WTC11 (cell line): ENCODE results near the gene PKLR. TPM values are rescaled to one million over a fixed set of nuclear protein-coding genes. Genes with fewer than 3 reads are reported as not detected.
A peak's percentile ranks its signal among the peaks of the same experiment; 100 is the strongest.

Experiments used
- AFF4 ChIP-seq: sonication (generic); formaldehyde crosslinking; IDR thresholded peaks from 2 replicates; pipeline ENCODE4 v1.8.1; 2023; ENCODE audit warnings: mild to moderate bottlenecking, missing genetic modification reagents, borderline replicate concordance
- ARID4B ChIP-seq: sonication (generic); formaldehyde crosslinking; IDR thresholded peaks from 2 replicates; pipeline ENCODE4 v1.8.0; 2023; ENCODE audit warnings: missing genetic modification reagents, mild to moderate bottlenecking, borderline replicate concordance
- CTCF ChIP-seq: fragments of 200-600 bp; IDR thresholded peaks from 2 replicates; pipeline ENCODE4 v1.8.0; 2022; ENCODE audit warnings: antibody characterized with exemption
- ETV6 ChIP-seq: sonication (generic); formaldehyde crosslinking; IDR thresholded peaks from 2 replicates; pipeline ENCODE4 v1.8.1; 2022; ENCODE audit warnings: mild to moderate bottlenecking, missing genetic modification reagents
- ZNF232 ChIP-seq: sonication (generic); formaldehyde crosslinking; IDR thresholded peaks from 2 replicates; pipeline ENCODE4 v1.8.0; 2022; ENCODE audit warnings: mild to moderate bottlenecking, missing genetic modification reagents
- ZNF263 ChIP-seq: sonication (generic); formaldehyde crosslinking; IDR thresholded peaks from 2 replicates; pipeline ENCODE4 v1.8.1; 2022; ENCODE audit warnings: low read depth, mild to moderate bottlenecking, moderate library complexity, missing genetic modification reagents
- ZNF281 ChIP-seq: sonication (generic); formaldehyde crosslinking; IDR thresholded peaks from 2 replicates; pipeline ENCODE4 v1.8.0; 2023; ENCODE audit warnings: mild to moderate bottlenecking, missing genetic modification reagents
- ZNF396 ChIP-seq: fragments of 250-450 bp; sonication (Bioruptor Pico); IDR thresholded peaks from 2 replicates; pipeline ENCODE4 v1.8.0; 2021; ENCODE audit warnings: mild to moderate bottlenecking, moderate library complexity, borderline replicate concordance
- ZNF512 ChIP-seq: sonication (generic); formaldehyde crosslinking; IDR thresholded peaks from 2 replicates; pipeline ENCODE4 v1.8.1; 2022; ENCODE audit warnings: missing genetic modification reagents, borderline replicate concordance
- total RNA-seq: library from RNA; stranded (reverse); gene quantifications from 3 replicates; pipeline ENCODE4 v1.2.3, GENCODE V29; 2021

The PKLR gene
- total RNA-seq, 1 experiment from 2014 or later, result 1.5 TPM

- TF ChIP-seq CTCF (peak; percentile 16; the same call in 1 of the 2 replicates), ZNF396 (CRISPR knock-in tag) (no peak), ZNF512 (CRISPR knock-in tag) (no peak), ZNF281 (CRISPR knock-in tag) (peak; percentile 82; the same call in 1 of the 2 replicates), ZNF232 (CRISPR knock-in tag) (peak; percentile 87; the same call in 1 of the 2 replicates), ZNF263 (CRISPR knock-in tag) (no peak), ETV6 (CRISPR knock-in tag) (peak; percentile 73), ARID4B (CRISPR knock-in tag) (peak; percentile 84; the same call in 1 of the 2 replicates), AFF4 (CRISPR knock-in tag) (no peak)
Measured at GRCh38 chr1:155277902-155278688, 23.1 kb downstream of the PKLR start (continued).
